IMR-90 (cell line): ENCODE data around the gene PAXIP1. TPM values are rescaled to one million over a fixed set of nuclear protein-coding genes. Genes with fewer than 3 reads are reported as not detected.

Experiments
- ATAC-seq: fragments of 200-7000 bp; cut with Tn5 transposase; 2 replicates; pipeline ENCODE4 v1.9.1; 2020; ENCODE audit warnings: low read depth, mild to moderate bottlenecking, moderate library complexity
- BruUV-seq: library from RNA; stranded (reverse); fragments of 400-500 nt; replicated peaks from 2 replicates; lab custom pipeline; 2021; lab: Mats Ljungman, UMichigan
- CTCF ChIA-PET: fragments of 300-600 bp; formaldehyde crosslinking; extraction: SDS; loops from one replicate; lab custom pipeline; 2021; ENCODE audit warnings: antibody characterized with exemption; lab: Yijun Ruan, JAX
- POLR2A ChIA-PET: fragments of 300-600 bp; sonication (Branson Sonifier 250); formaldehyde crosslinking; loops from one replicate; lab custom pipeline; 2022; ENCODE audit warnings: antibody characterized with exemption; ENCODE audit not compliant: unreplicated experiment; lab: Charles Lee
- DNase-seq: peaks from one replicate; pipeline ENCODE4 v3.0.0; 2013
- H2AFZ ChIP-seq: replicated peaks from 2 replicates; pipeline ENCODE3; 2013; ENCODE audit warnings: low read length, mild to moderate bottlenecking; ENCODE audit not compliant: poor library complexity
- H2AK5ac ChIP-seq: 2 replicates; pipeline ENCODE4 v1.6.1; 2013; ENCODE audit warnings: low read depth, low read length, inconsistent platforms
- H2AK9ac ChIP-seq: replicated peaks from 2 replicates; pipeline ENCODE3; 2013; ENCODE audit warnings: mild to moderate bottlenecking, low read depth, low read length, moderate library complexity; ENCODE audit not compliant: poor library complexity
- H2BK120ac ChIP-seq: 2 replicates; pipeline ENCODE4 v1.6.1; 2013; ENCODE audit warnings: low read depth, low read length, inconsistent platforms
- H2BK15ac ChIP-seq: 3 replicates; pipeline ENCODE4 v1.6.1; 2013; ENCODE audit warnings: low read depth, low read length, inconsistent platforms
- H2BK20ac ChIP-seq: 2 replicates; pipeline ENCODE4 v1.6.1; 2013; ENCODE audit warnings: low read depth, mild to moderate bottlenecking, inconsistent platforms, low read length, moderate library complexity
- H2BK5ac ChIP-seq: 2 replicates; pipeline ENCODE4 v1.6.1; 2013; ENCODE audit warnings: mild to moderate bottlenecking, low read depth, low read length, inconsistent platforms; ENCODE audit not compliant: poor library complexity, severe bottlenecking
- H3K14ac ChIP-seq: replicated peaks from 2 replicates; pipeline ENCODE4 v1.6.1; 2013; ENCODE audit warnings: low read depth, low read length, inconsistent platforms
- H3K18ac ChIP-seq: 2 replicates; pipeline ENCODE4 v1.6.1; 2013; ENCODE audit warnings: low read depth, low read length, control low read depth
- H3K23ac ChIP-seq: 2 replicates; pipeline ENCODE4 v1.6.1; 2013; ENCODE audit warnings: low read depth, low read length, inconsistent platforms
- H3K27ac ChIP-seq: 2 replicates; pipeline ENCODE4 v1.5.1; 2013; ENCODE audit warnings: mild to moderate bottlenecking, control low read depth, low read length; ENCODE audit not compliant: insufficient read depth
- H3K27me3 ChIP-seq: 2 replicates; pipeline ENCODE4 v1.6.1; 2013; ENCODE audit warnings: low read length; ENCODE audit not compliant: control insufficient read depth, insufficient read depth
- H3K36me3 ChIP-seq: 2 replicates; pipeline ENCODE4 v1.6.1; 2013; ENCODE audit warnings: low read length, mixed read lengths; ENCODE audit not compliant: control insufficient read depth, insufficient read depth
- H3K4ac ChIP-seq: 2 replicates; pipeline ENCODE4 v1.6.1; 2013; ENCODE audit warnings: low read depth, low read length, inconsistent platforms
- H3K4me1 ChIP-seq: 2 replicates; pipeline ENCODE4 v1.6.1; 2013; ENCODE audit warnings: low read length, mixed read lengths; ENCODE audit not compliant: control insufficient read depth, insufficient read depth
- H3K4me2 ChIP-seq: 2 replicates; pipeline ENCODE4 v1.6.1; 2013; ENCODE audit warnings: low read depth, mild to moderate bottlenecking, control low read depth, low read length, moderate library complexity
- H3K4me3 ChIP-seq: 2 replicates; pipeline ENCODE4 v1.5.1; 2013; ENCODE audit warnings: low read depth, mild to moderate bottlenecking, control low read depth, low read length, moderate library complexity; ENCODE audit not compliant: insufficient read depth
- H3K56ac ChIP-seq: 2 replicates; pipeline ENCODE4 v1.6.1; 2013; ENCODE audit warnings: low read length, inconsistent platforms; ENCODE audit not compliant: insufficient read depth; ENCODE audit errors: extremely low read depth
- H3K79me1 ChIP-seq, 2 experiments: 2 replicates each; pipeline ENCODE4 v1.6.1; 2013; ENCODE audit warnings: low read length in 2 of 2, inconsistent platforms in 1 of 2, low read depth in 1 of 2
- H3K9ac ChIP-seq: 2 replicates; pipeline ENCODE4 v1.6.1; 2013; ENCODE audit warnings: low read depth, low read length, control low read depth
- H3K9me1 ChIP-seq: 2 replicates; pipeline ENCODE4 v1.6.1; 2013; ENCODE audit warnings: low read length, inconsistent platforms; ENCODE audit not compliant: insufficient read depth
- H3K9me3 ChIP-seq: 2 replicates; pipeline ENCODE4 v1.6.1; 2013; ENCODE audit warnings: low read length; ENCODE audit not compliant: control insufficient read depth, insufficient read depth
- H4K20me1 ChIP-seq: 2 replicates; pipeline ENCODE4 v1.6.1; 2013; ENCODE audit warnings: low read length, inconsistent platforms; ENCODE audit not compliant: insufficient read depth
- H4K5ac ChIP-seq: 2 replicates; pipeline ENCODE4 v1.6.1; 2013; ENCODE audit warnings: mild to moderate bottlenecking, low read depth, low read length, control low read depth
- H4K8ac ChIP-seq, 2 experiments: 2 replicates each; pipeline ENCODE4 v1.6.1; 2013; ENCODE audit warnings: low read depth in 2 of 2, low read length in 2 of 2, control low read depth in 1 of 2, inconsistent platforms in 1 of 2
- H4K91ac ChIP-seq: 2 replicates; pipeline ENCODE4 v1.6.1; 2013; ENCODE audit warnings: low read depth, low read length, inconsistent platforms; ENCODE audit not compliant: insufficient read depth
- CHD1 ChIP-seq: IDR thresholded peaks from 2 replicates; pipeline ENCODE4 v1.6.1; 2012; ENCODE audit warnings: low read depth, low read length, improper control_type of control experiment
- ELK1 ChIP-seq: fragments of 150-350 bp; IDR thresholded peaks from 2 replicates; pipeline ENCODE4 v1.6.1; 2016; ENCODE audit warnings: low read depth, mild to moderate bottlenecking, low read length, moderate library complexity, borderline replicate concordance
- FOS ChIP-seq: fragments of 150-350 bp; IDR thresholded peaks from 2 replicates; pipeline ENCODE4 v1.6.1; 2016; ENCODE audit warnings: low read depth, low read length
- POLR2A ChIP-seq: IDR thresholded peaks from 2 replicates; pipeline ENCODE4 v1.6.1; 2012; ENCODE audit warnings: mild to moderate bottlenecking, low read depth, low read length
- RAD21 ChIP-seq: IDR thresholded peaks from 2 replicates; pipeline ENCODE4 v1.6.1; 2012; ENCODE audit warnings: low read length, improper control_type of control experiment
- SMC3 ChIP-seq: fragments of 150-350 bp; IDR thresholded peaks from 2 replicates; pipeline ENCODE4 v1.6.1; 2016; ENCODE audit warnings: low read depth, mild to moderate bottlenecking, antibody characterized with exemption, low read length, moderate library complexity
- WGBS, 2 experiments: methylation state at CpG; one replicate each; pipeline versions ENCODE4 v1.1.5 to v1.1.7; 2013; ENCODE audit warnings: missing lambda C conversion rate in 2 of 2; ENCODE audit not compliant: insufficient read length in 1 of 2; ENCODE audit errors: extremely low coverage in 2 of 2; 5-methylcytosine and 5-hydroxymethylcytosine counted together
- dilution Hi-C: fragments of 300-500 bp; cut with HindIII; formaldehyde crosslinking; loops from one replicate; pipeline ENCODE4 v1.14.3; 2018; ENCODE audit warnings: low sequenced_read_pairs; ENCODE audit not compliant: unreplicated experiment
- in situ Hi-C: fragments of 300-500 bp; cut with MboI; formaldehyde crosslinking; loops from 3 replicates; pipeline ENCODE4 v1.14.3; 2019; ENCODE audit warnings: low sequenced_read_pairs, inconsistent platforms, mixed read lengths
- intact Hi-C: fragments of 100-400 bp; cut with micrococcal nuclease; formaldehyde crosslinking; loops from 2 replicates; pipeline ENCODE4 v1.10.0; 2022
- polyA plus RNA-seq, 3 experiments: library from polyadenylated mRNA; depleted of rRNA; stranded (reverse); fragments of >200 nt; gene quantifications; 2 replicates each; pipeline ENCODE4 v1.2.3, GENCODE V29; 2012; ENCODE audit warnings: low replicate concordance in 1 of 3
- total RNA-seq: library from RNA; depleted of rRNA; stranded (reverse); fragments of >200 nt; gene quantifications from 2 replicates; pipeline ENCODE4 v1.2.3, GENCODE V29; 2012

PAXIP1 gene
- total and polyA plus RNA-seq, 2 of the 4 experiments (the other 2 are of a cell fraction), result 7.3 to 8.7 TPM

- Histone ChIP-seq H4K5ac (no peak overlapping the region), H4K91ac (no peak overlapping the region), H3K4me1 (no peaks in the 10 kb centered on the region), H3K23ac (no peak overlapping the region), H2BK15ac (no peak overlapping the region), H2BK20ac (no peak overlapping the region), H3K9me1 (no peaks in the 10 kb centered on the region), H3K9ac (no peak overlapping the region), H2BK5ac (no peak overlapping the region), H2AK9ac (no peak overlapping the region), H3K27ac (no peak overlapping the region), H3K27me3 (no peaks in the 10 kb centered on the region), H3K56ac (no peak overlapping the region), H4K8ac (no peak overlapping the region), H3K4me2 (no peak overlapping the region), H3K18ac (no peak overlapping the region), H3K4me3 (no peak overlapping the region), H3K36me3 (no peaks in the 10 kb centered on the region), H4K20me1 (no peaks in the 10 kb centered on the region), H2BK120ac (no peak overlapping the region), H2AFZ (no peak overlapping the region), H3K9me3 (no peaks in the 10 kb centered on the region), H3K14ac (no peak overlapping the region), H3K4ac (no peak overlapping the region), H2AK5ac (no peak overlapping the region), H3K79me1 (no peaks in the 10 kb centered on the region)
- POLR2A ChIA-PET, result no interaction called here
- CTCF ChIA-PET, result no interaction called here
- TF ChIP-seq POLR2A (no peak), RAD21 (no peak), ELK1 (no peak), FOS (no peak), CHD1 (no peak), SMC3 (no peak)
- intact Hi-C loops, result no loop called here
- no peak for DNase-seq
- no peak for ATAC-seq
- in situ Hi-C loops, result no loop called here
- dilution Hi-C loops, result no loop called here
- no TSS peak for BruUV-seq
- WGBS, 2 experiments, result no CpG with 5 or more reads among the region's 4 CpGs
Observed at GRCh38 chr7:155048006-155048405, 45.1 kb upstream of the PAXIP1 start.
